Measurements from ENCODE around the gene CRTC1.

DNA sequence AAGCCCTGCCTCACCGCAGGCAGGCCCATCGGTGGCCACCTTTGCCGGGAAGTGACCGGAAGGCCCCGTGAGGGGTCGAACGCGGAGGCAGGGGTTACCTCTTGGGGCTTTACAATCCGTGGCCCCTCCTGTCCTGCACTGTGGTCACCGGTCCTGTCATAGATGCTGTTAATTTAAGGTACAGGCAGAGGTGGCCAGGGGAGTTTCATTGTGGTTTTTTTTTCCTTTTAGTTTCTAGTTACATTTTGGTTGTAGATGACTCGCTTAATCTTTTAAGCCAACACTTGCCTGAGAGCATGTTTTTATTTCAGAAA is 94.6 kb downstream of the CRTC1 start:
- no peak for TF ChIP-seq NFIC (IDR thresholded peaks at IDR 0.05)
- TF ChIP-seq ZFP36 (IDR thresholded peaks at IDR 0.05; ENCODE audit: low read depth, low read length, partially characterized antibody) = no peak
- no peak for TF ChIP-seq ZNF232 (CRISPR knock-in tag; IDR thresholded peaks at IDR 0.05)
- no peak for TF ChIP-seq FIP1L1 (IDR thresholded peaks at IDR 0.05; ENCODE audit: low read depth, low read length, poor library complexity, severe bottlenecking)
- TF ChIP-seq, protein P1, sequence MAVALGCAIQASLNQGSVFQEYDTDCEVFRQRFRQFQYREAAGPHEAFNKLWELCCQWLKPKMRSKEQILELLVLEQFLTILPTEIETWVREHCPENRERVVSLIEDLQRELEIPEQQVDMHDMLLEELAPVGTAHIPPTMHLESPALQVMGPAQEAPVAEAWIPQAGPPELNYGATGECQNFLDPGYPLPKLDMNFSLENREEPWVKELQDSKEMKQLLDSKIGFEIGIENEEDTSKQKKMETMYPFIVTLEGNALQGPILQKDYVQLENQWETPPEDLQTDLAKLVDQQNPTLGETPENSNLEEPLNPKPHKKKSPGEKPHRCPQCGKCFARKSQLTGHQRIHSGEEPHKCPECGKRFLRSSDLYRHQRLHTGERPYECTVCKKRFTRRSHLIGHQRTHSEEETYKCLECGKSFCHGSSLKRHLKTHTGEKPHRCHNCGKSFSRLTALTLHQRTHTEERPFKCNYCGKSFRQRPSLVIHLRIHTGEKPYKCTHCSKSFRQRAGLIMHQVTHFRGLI (CRISPR knock-in tag; IDR thresholded peaks at IDR 0.05) = no peak
- TF ChIP-seq CEBPB (tag; IDR thresholded peaks at IDR 0.05) = no peak
- TF ChIP-seq, protein P2, sequence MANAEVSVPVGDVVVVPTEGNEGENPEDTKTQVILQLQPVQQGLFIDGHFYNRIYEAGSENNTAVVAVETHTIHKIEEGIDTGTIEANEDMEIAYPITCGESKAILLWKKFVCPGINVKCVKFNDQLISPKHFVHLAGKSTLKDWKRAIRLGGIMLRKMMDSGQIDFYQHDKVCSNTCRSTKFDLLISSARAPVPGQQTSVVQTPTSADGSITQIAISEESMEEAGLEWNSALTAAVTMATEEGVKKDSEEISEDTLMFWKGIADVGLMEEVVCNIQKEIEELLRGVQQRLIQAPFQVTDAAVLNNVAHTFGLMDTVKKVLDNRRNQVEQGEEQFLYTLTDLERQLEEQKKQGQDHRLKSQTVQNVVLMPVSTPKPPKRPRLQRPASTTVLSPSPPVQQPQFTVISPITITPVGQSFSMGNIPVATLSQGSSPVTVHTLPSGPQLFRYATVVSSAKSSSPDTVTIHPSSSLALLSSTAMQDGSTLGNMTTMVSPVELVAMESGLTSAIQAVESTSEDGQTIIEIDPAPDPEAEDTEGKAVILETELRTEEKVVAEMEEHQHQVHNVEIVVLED (CRISPR knock-in tag; IDR thresholded peaks at IDR 0.05) = no peak

Measured in K562 (cell line).